ENCODE measurements around the gene PAK6.

PAK6 gene

GRCh38 chr15:40323953-40324937 lies 85.4 kb downstream of the PAK6 start:
- no peaks in the 10 kb centered on the region for H3K36me3 ChIP-seq (ENCODE audit: control insufficient read depth, insufficient read depth, low read length)
- no peak overlapping the region for H3K27ac ChIP-seq (ENCODE audit: low read length)
- no peaks in the 10 kb centered on the region for H3K9me3 ChIP-seq (ENCODE audit: control insufficient read depth, insufficient read depth, low read length)
- peaks cover 2% of the 10 kb centered on the region for H3K27me3 ChIP-seq (ENCODE audit: control insufficient read depth, insufficient read depth, low read length)
- H3K4me3 ChIP-seq (ENCODE audit: low read length): peak overlapping the region; percentile 66
- no peak for DNase-seq (ENCODE audit: low read depth, low spot score)
- no CpG with 5 or more reads among the region's 101 CpGs for WGBS (ENCODE audit: insufficient coverage, insufficient read length)
- H3K4me1 ChIP-seq (ENCODE audit: control insufficient read depth, insufficient read depth, low read length): peaks cover 12% of the 10 kb centered on the region

GRCh38 chr15:40325188-40325587 lies 86.3 kb downstream of the PAK6 start:
- H3K36me3 ChIP-seq (ENCODE audit: control insufficient read depth, insufficient read depth, low read length): no peaks in the 10 kb centered on the region
- no peaks in the 10 kb centered on the region for H3K9me3 ChIP-seq (ENCODE audit: control insufficient read depth, insufficient read depth, low read length)
- H3K4me1 ChIP-seq (ENCODE audit: control insufficient read depth, insufficient read depth, low read length): peaks cover 12% of the 10 kb centered on the region
- no peak overlapping the region for H3K27ac ChIP-seq (ENCODE audit: low read length)
- H3K27me3 ChIP-seq (ENCODE audit: control insufficient read depth, insufficient read depth, low read length): peaks cover 2% of the 10 kb centered on the region
- no peak overlapping the region; the same call in 1 of the 2 replicates for H3K4me3 ChIP-seq (ENCODE audit: low read length)
- WGBS (ENCODE audit: insufficient coverage, insufficient read length): no CpG with 5 or more reads among the region's 2 CpGs
- no peak for DNase-seq (ENCODE audit: low read depth, low spot score)

GRCh38 chr15:40325700-40326099 lies 86.8 kb downstream of the PAK6 start:
- no peaks in the 10 kb centered on the region for H3K9me3 ChIP-seq (ENCODE audit: control insufficient read depth, insufficient read depth, low read length)

More at GRCh38 chr15:40325700-40326099, 86.8 kb downstream of the PAK6 start:
- Histone ChIP-seq H3K4me3 (ENCODE audit: low read length) (no peak overlapping the region), H3K4me1 (ENCODE audit: control insufficient read depth, insufficient read depth, low read length) (peaks cover 12% of the 10 kb centered on the region), H3K36me3 (ENCODE audit: control insufficient read depth, insufficient read depth, low read length) (no peaks in the 10 kb centered on the region), H3K27me3 (ENCODE audit: control insufficient read depth, insufficient read depth, low read length) (peaks cover 2% of the 10 kb centered on the region), H3K27ac (ENCODE audit: low read length) (no peak overlapping the region)
- no CpG with 5 or more reads among the region's 2 CpGs for WGBS (ENCODE audit: insufficient coverage, insufficient read length)
- no peak for DNase-seq (ENCODE audit: low read depth, low spot score)
